Kidney (tissue), 14 donors: ENCODE results near the gene CYTH1. TPM values are rescaled to one million over a fixed set of nuclear protein-coding genes. Genes with fewer than 3 reads are reported as not detected.

ENCODE experiments used
- DNase-seq, 5 donors: peaks; one replicate each; pipeline ENCODE4 v3.0.0-alpha.2; 2013 to 2020
- FAIRE-seq: peaks from 2 replicates; lab custom pipeline; 2012; peaks lifted over from hg19 to GRCh38; lab: Jason Lieb, UNC
- H3K27ac ChIP-seq, 2 donors: one replicate each; pipeline ENCODE4 v1.7.0; 2013; ENCODE audit warnings: low read depth in 2 of 2, low read length in 2 of 2, inconsistent platforms in 1 of 2
- H3K27me3 ChIP-seq: one replicate; pipeline ENCODE4 v1.7.1; 2013; ENCODE audit warnings: low read length, inconsistent platforms; ENCODE audit not compliant: control insufficient read depth, insufficient read depth
- H3K36me3 ChIP-seq, 3 donors: one replicate each; pipeline versions ENCODE4 v1.7.0 to v1.7.1; 2013; ENCODE audit warnings: low read length in 3 of 3, control low read depth in 1 of 3, inconsistent platforms in 1 of 3; ENCODE audit not compliant: insufficient read depth in 3 of 3, control insufficient read depth in 2 of 3
- H3K4me1 ChIP-seq, 3 donors: one replicate each; pipeline versions ENCODE4 v1.7.0 to v1.7.1; 2013; ENCODE audit warnings: low read length in 3 of 3, inconsistent platforms in 1 of 3, low read depth in 1 of 3; ENCODE audit not compliant: control insufficient read depth in 2 of 3, insufficient read depth in 2 of 3
- H3K4me3 ChIP-seq, 3 donors: one replicate each; pipeline versions ENCODE4 v1.7.0 to v1.8.1; 2013; ENCODE audit warnings: low read length in 3 of 3, control low read depth in 1 of 3, inconsistent platforms in 1 of 3
- H3K9ac ChIP-seq, 3 donors: one replicate each; pipeline versions ENCODE4 v1.7.0 to v1.7.1; 2013; ENCODE audit warnings: low read length in 3 of 3, control low read depth in 1 of 3, inconsistent platforms in 1 of 3
- H3K9me3 ChIP-seq, 3 donors: one replicate each; pipeline versions ENCODE4 v1.7.0 to v1.7.1; 2013; ENCODE audit warnings: low read length in 3 of 3, control low read depth in 1 of 3, inconsistent platforms in 1 of 3; ENCODE audit not compliant: control insufficient read depth in 2 of 3, insufficient read depth in 1 of 3
- CTCF ChIP-seq: IDR thresholded peaks from 3 replicates; pipeline ENCODE4 v1.5.1; 2012; ENCODE audit warnings: mild to moderate bottlenecking, moderate library complexity, borderline replicate concordance; ENCODE audit not compliant: insufficient read depth; ENCODE audit errors: extremely low read depth
- intact Hi-C: fragments of 100-400 bp; cut with DNase I; formaldehyde crosslinking; loops from one replicate; pipeline ENCODE4 v1.11.1; 2022
- polyA plus RNA-seq: library from polyadenylated mRNA; stranded (reverse); fragments of 350-450 nt; fragmentation: Illumina TruSeq; extraction: RNeasy Lipid Tissue Mini Kit (QIAGEN cat#74804); gene quantifications from one replicate; pipeline ENCODE4 v1.2.3, GENCODE V29; 2014; ENCODE audit warnings: low read depth, low replicate concordance; ENCODE audit not compliant: insufficient read depth
- total RNA-seq: library from RNA; stranded (reverse); fragmentation: NEBNext Ultra II Directional; extraction: Animal tissue kit (Norgen Biotek cat#: 25700); gene quantifications from one replicate; pipeline ENCODE4 v1.2.1, GENCODE V29; 2021
- donor health status: control.
- donor health status: control.
- donor health status: control.
- donor health status: control.
- donor health status: control.
- donor health status: DM: yes; HTN: yes; CAD: no.
- donor health status: Normal renal cell carcinoma (clear cell type).

CYTH1 gene
- total and polyA plus RNA-seq, 2 donors from 2014 or later: 25.3 to 59.7 TPM

- intact Hi-C loops: no loop called here
- no peak for DNase-seq
- Histone ChIP-seq H3K4me3 (no peak overlapping the region), H3K36me3 (peaks cover 0 to 11% (median 7%) of the 10 kb centered on the region in 3 donors), H3K27me3 (no peaks in the 10 kb centered on the region), H3K27ac (no peak overlapping the region), H3K4me1 (peaks cover 0 to 13% (median 0%) of the 10 kb centered on the region in 3 donors), H3K9me3 (no peaks in the 10 kb centered on the region), H3K9ac (no peak overlapping the region)
- no peak for FAIRE-seq
- no peak for TF ChIP-seq CTCF
Observed at GRCh38 chr17:78789149-78789662, 7.1 kb upstream of the CYTH1 start.

GRCh38 chr17:78788451-78788850, 6.4 kb upstream of the CYTH1 start:
- Histone ChIP-seq H3K27me3 (no peaks in the 10 kb centered on the region), H3K36me3 (peaks cover 0 to 5% (median 3%) of the 10 kb centered on the region in 3 donors), H3K4me1 (peaks cover 0 to 16% (median 0%) of the 10 kb centered on the region in 3 donors), H3K27ac (no peak overlapping the region), H3K4me3 (no peak overlapping the region), H3K9ac (no peak overlapping the region), H3K9me3 (no peaks in the 10 kb centered on the region)
- TF ChIP-seq CTCF: no peak
- FAIRE-seq (no peak), DNase-seq (peak in 1 of 5 donors; percentile 46)
- intact Hi-C loops: no loop called here

DNA sequence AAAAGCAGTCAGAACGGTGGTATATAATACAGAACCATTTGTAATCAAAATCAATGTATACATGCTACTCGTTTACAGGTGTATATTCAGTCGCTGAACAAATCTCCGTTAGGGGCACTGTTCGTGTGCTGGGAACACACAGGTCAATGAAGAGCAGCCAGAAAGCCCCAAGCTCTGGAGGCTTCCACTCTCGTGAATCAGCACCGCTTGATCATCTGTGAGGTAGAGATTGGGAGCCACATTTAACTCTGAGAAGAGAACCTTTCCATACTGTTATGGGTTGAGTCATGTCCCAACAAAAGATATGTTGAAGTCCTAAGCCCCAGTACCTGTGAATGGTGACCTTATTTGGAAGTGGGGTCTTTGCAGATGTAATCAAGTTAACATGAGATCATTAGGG, 5.4 kb upstream of the CYTH1 start:
- H3K27me3 ChIP-seq: no peaks in the 10 kb centered on the region
- FAIRE-seq (no peak), DNase-seq (peak in 1 of 5 donors; percentile 4)
- intact Hi-C loops: no loop called here
- no peak overlapping the region for H3K9ac ChIP-seq
- no peak overlapping the region for H3K27ac ChIP-seq
- H3K36me3 ChIP-seq: no peaks in the 10 kb centered on the region
- H3K4me1 ChIP-seq: peaks cover 0 to 16% (median 0%) of the 10 kb centered on the region in 3 donors
- H3K9me3 ChIP-seq: no peaks in the 10 kb centered on the region
- H3K4me3 ChIP-seq: no peak overlapping the region
- TF ChIP-seq CTCF: no peak

DNA sequence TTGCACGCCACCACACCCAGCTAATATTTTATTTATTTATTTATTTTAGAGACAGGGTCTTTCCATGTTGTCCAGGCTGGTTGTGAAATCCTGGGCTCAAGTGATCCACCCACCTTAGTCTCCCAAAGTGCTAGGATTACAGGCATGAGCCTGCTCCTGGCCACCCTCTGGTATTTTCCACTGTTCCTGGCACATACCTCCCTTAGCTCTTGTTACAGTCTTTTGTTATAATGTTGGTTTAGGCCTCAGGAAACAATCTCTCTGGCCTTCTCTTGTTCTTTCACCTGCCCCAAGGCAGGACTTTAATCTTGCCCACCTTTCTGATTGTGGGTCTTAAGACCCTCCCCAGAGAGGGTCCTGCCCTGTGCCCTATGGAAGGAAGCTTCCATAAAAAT, 3.6 kb upstream of the CYTH1 start:
- Histone ChIP-seq H3K4me3 (no peak overlapping the region), H3K36me3 (no peaks in the 10 kb centered on the region), H3K27ac (no peak overlapping the region), H3K27me3 (no peaks in the 10 kb centered on the region), H3K4me1 (peaks cover 0 to 12% (median 0%) of the 10 kb centered on the region in 3 donors), H3K9me3 (no peaks in the 10 kb centered on the region), H3K9ac (no peak overlapping the region)
- no peak for TF ChIP-seq CTCF
- intact Hi-C loops: no loop called here
- FAIRE-seq: no peak
- no peak for DNase-seq
